Fibroblast of pulmonary artery (primary cell): ENCODE results near the gene SLC25A47.

Experiments
- DNase-seq: peaks from one replicate; pipeline ENCODE4 v3.0.0-alpha.2; 2010; ENCODE audit warnings: low read depth
- H3K4me3 ChIP-seq: replicated peaks from 2 replicates; pipeline ENCODE4 v1.5.1; 2011; ENCODE audit warnings: low read depth, mild to moderate bottlenecking, control low read depth, low read length, moderate library complexity
- TF ChIP-seq, protein P1 (sequence below): IDR thresholded peaks from 2 replicates; pipeline ENCODE4 v1.5.1; 2011; ENCODE audit warnings: mild to moderate bottlenecking, control low read depth, low read length, inconsistent platforms; ENCODE audit errors: missing control alignments

Gene SLC25A47

DNA sequence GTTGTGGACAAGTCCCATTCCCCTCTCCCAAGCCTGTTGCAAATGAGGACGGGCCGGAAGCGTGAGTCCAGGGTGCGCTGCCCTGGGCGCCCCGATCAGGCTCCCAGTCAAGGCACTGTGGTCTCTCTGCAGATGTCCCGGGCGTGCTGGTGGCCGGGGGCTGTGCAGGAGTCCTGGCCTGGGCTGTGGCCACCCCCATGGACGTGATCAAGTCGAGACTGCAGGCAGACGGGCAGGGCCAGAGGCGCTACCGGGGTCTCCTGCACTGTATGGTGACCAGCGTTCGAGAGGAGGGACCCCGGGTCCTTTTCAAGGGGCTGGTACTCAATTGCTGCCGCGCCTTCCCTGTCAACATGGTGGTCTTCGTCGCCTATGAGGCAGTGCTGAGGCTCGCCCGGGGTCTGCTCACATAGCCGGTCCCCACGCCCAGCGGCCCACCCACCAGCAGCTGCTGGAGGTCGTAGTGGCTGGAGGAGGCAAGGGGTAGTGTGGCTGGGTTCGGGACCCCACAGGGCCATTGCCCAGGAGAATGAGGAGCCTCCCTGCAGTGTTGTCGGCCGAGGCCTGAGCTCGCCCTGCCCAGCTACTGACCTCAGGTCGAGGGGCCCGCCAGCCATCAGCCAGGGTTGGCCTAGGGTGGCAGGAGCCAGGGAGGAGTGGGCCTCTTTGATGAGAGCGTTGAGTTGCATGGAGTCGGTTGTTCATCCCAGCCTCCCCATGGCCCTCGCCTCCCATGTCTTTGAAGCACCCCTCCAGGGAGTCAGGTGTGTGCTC is 6.3 kb downstream of the SLC25A47 start:
- no peak overlapping the region for H3K4me3 ChIP-seq
- no peak for DNase-seq
- TF ChIP-seq, protein P1, sequence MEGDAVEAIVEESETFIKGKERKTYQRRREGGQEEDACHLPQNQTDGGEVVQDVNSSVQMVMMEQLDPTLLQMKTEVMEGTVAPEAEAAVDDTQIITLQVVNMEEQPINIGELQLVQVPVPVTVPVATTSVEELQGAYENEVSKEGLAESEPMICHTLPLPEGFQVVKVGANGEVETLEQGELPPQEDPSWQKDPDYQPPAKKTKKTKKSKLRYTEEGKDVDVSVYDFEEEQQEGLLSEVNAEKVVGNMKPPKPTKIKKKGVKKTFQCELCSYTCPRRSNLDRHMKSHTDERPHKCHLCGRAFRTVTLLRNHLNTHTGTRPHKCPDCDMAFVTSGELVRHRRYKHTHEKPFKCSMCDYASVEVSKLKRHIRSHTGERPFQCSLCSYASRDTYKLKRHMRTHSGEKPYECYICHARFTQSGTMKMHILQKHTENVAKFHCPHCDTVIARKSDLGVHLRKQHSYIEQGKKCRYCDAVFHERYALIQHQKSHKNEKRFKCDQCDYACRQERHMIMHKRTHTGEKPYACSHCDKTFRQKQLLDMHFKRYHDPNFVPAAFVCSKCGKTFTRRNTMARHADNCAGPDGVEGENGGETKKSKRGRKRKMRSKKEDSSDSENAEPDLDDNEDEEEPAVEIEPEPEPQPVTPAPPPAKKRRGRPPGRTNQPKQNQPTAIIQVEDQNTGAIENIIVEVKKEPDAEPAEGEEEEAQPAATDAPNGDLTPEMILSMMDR = no peak

DNA sequence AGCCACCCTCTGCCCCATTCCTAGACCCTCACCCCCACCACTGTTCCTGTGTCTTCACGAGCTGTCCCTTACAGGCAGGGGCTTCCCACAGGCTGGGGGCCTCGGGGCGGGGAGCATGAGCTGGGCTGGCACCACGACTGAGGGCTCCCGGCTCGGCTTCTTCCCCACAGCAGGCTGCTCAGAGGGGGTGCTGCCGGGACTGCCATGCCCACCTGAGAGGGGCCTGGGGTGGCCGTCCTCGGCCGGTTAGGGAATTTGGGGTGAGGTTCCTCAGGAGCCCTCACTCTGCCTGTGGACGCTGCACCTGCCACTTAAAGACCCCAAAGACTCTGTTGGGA is 6.8 kb downstream of the SLC25A47 start:
- TF ChIP-seq, protein P1 = no peak

DNA sequence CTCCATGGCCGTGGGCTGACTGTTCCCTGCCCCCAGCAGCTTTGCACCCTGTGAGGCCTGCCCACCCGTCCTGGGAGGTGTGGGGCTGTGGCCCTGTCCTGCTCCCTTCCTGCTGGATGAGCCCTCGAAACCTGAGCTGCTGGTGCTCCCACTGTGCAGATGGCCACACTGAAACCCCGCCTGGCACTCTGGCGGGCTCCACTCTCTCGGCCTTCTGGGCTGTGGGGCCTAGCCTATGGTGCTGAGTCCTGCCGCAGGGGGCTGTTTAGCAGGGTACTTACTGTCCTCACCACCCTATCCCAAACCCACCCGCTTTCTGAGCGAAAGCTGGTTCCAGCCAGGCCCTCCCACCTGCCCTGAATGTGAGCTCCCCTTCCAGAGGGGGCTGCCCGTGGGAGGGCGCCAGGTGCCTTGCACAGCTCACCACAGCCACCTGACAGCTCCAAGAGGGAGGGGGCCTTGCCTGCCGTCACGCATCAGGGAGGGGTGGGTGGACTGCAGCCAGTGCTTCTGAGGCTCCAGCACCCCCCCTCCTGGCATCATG is 7.3 kb downstream of the SLC25A47 start:
- no peak for DNase-seq
- H3K4me3 ChIP-seq = no peak overlapping the region
- TF ChIP-seq, protein P1 = no peak

More for the DNA sequence above, 6.8 kb downstream of the SLC25A47 start:
- no peak overlapping the region for H3K4me3 ChIP-seq
- no peak for DNase-seq

DNA sequence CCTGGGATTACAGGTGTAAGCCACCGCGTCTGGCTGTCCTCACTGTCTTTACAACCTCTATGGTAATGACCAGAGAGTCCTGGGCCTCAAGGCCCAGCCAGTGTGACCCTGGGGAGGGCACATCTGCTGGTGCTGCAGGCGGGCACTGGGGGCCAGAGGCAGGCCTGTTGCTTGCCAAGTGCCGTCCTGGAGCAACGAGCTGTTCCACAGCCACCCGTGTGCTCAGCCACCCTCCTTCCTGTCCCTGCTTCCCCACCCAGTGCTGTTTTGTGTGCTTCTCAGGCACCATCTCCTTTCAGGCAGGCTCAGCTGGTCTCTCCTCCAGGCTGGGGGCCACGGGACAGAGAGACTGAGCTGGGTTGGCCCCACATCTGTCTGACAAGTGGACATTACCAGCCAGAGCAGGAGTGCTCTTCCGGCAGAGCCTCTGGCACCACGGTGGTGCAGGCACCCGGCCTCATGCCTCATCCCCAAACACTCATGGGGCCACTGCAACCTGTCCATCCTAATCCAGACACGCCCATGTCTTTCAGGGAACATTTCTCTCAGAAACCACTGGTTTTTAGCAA is 9.0 kb downstream of the SLC25A47 start:
- no peak for DNase-seq
- H3K4me3 ChIP-seq = no peak overlapping the region
- TF ChIP-seq, protein P1 = no peak

DNA sequence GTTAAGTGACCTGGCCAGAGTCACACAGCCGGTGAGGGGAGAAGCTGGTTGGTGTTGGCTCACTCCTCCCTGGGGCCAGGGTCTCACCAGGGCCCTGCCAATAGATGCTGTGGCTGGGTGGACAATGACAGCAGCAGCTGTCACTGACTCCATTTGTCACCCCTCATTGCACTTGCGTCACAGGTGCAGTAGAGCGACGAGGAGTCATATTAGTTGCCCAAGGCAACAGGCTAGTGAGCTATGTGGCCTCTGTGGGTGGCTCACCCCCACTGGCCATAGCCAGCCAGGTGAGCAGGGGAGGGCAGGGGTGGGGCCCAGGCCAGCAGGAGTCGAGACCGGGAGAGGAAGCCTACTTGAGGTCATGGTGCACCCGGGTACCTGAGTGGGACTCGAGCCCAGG is 9.7 kb downstream of the SLC25A47 start:
- DNase-seq = no peak
- no peak overlapping the region for H3K4me3 ChIP-seq
- TF ChIP-seq, protein P1 = no peak

DNA sequence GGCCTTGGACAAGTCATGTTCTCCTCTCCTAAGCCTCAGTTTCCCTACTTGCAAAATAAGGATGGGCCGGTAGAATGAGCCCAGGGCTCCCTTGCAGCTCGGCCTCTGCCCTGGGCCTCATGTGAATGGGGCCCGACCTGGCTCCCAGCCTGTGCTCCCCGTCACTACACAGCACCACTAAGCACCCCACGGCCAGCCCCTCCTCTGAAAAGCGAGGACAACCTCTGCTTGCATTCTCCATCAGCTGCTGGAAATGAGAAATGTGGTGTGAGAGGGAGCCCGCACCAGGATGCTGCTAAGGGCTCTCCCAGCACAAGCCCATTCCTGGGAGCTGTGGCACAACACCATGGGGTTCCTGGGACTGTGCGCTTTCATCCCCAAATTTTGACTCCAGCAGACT is 10.2 kb downstream of the SLC25A47 start:
- TF ChIP-seq, protein P1 = no peak
- H3K4me3 ChIP-seq = no peak overlapping the region
- DNase-seq = no peak

DNA sequence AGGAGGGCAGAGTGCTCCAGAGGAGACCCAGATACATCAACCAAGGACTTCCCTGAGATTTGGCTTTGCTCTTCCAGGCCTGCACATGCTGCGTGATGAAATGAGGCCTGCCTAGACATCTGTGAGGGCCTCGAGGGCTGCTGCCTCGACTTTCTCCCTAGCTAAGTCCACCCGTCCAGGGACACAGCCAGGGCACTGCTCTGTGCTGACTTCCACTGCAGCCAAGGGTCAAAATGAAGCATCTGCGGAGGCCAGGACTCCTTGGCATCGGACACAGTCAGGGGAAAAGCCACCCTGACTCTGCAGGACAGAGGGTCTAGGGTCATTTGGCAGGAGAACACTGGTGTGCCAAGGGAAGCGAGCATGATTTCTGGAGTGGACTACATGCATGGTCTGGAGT is 10.7 kb downstream of the SLC25A47 start:
- TF ChIP-seq, protein P1 = no peak
- H3K4me3 ChIP-seq = no peak overlapping the region
- DNase-seq = no peak
